Testis (tissue), 5 donors: ENCODE measurements around the gene BTN1A1. TPM values are rescaled to one million over a fixed set of nuclear protein-coding genes. Genes with fewer than 3 reads are reported as not detected.

Source experiments
- DNase-seq: peaks from one replicate; pipeline ENCODE4 v3.0.0-alpha.2; 2019
- H3K27ac ChIP-seq, 2 donors: fragments of 200-600 bp; sonication (generic); one replicate each; pipeline ENCODE4 v1.5.1; 2019
- H3K27me3 ChIP-seq: fragments of 200-600 bp; sonication (generic); one replicate; pipeline ENCODE4 v1.5.1; 2019
- H3K36me3 ChIP-seq: fragments of 200-600 bp; sonication (generic); one replicate; pipeline ENCODE4 v1.5.1; 2017; ENCODE audit warnings: low read depth; ENCODE audit errors: missing control alignments
- H3K4me1 ChIP-seq: fragments of 200-600 bp; sonication (generic); one replicate; pipeline ENCODE4 v1.5.1; 2019
- H3K4me3 ChIP-seq, 2 donors: fragments of 200-600 bp; sonication (generic); one replicate each; pipeline ENCODE4 v1.5.1; 2017 to 2019
- H3K9me3 ChIP-seq: fragments of 200-600 bp; sonication (generic); one replicate; pipeline ENCODE4 v1.5.1; 2017
- POLR2A ChIP-seq: fragments of 450-650 bp; IDR thresholded peaks from one replicate; pipeline ENCODE4 v1.6.1; 2017; ENCODE audit warnings: antibody characterized with exemption, mild to moderate bottlenecking, moderate library complexity
- WGBS, 2 donors: methylation state at CpG; one replicate each; pipeline ENCODE4 v1.1.5; 2018; 5-methylcytosine and 5-hydroxymethylcytosine counted together
- intact Hi-C: fragments of 100-400 bp; cut with DNase I; formaldehyde crosslinking; loops from one replicate; pipeline ENCODE4 v1.15.1; 2023; ENCODE audit warnings: low total_unique reads
- long read RNA-seq, 2 donors: transcript quantifications; one replicate each; lab custom pipeline, GENCODE V29; 2026
- polyA plus RNA-seq: library from polyadenylated mRNA; stranded (reverse); fragments of 350-450 nt; fragmentation: Illumina TruSeq; extraction: RNeasy Lipid Tissue Mini Kit (QIAGEN cat#74804); gene quantifications from one replicate; pipeline ENCODE4 v1.2.3, GENCODE V29; 2014; ENCODE audit warnings: low read depth, low replicate concordance; ENCODE audit not compliant: insufficient read depth
- total RNA-seq, 2 donors: library from RNA; depleted of rRNA; stranded (reverse); fragments of >200 nt; gene quantifications; one replicate each; pipeline ENCODE4 v1.2.3, GENCODE V29; 2016
- TF ChIP-seq, protein P1 (sequence below), 3 experiments: fragments of 450-650 bp in 2 of 3; fragments of 200-600 bp in 1 of 3; sonication (generic) in 1 of 3; IDR thresholded peaks; one replicate each; pipeline ENCODE4 v1.5.1; 2016 to 2019; ENCODE audit warnings: antibody characterized with exemption in 3 of 3, mild to moderate bottlenecking in 2 of 3, moderate library complexity in 1 of 3

The BTN1A1 gene, protein sequence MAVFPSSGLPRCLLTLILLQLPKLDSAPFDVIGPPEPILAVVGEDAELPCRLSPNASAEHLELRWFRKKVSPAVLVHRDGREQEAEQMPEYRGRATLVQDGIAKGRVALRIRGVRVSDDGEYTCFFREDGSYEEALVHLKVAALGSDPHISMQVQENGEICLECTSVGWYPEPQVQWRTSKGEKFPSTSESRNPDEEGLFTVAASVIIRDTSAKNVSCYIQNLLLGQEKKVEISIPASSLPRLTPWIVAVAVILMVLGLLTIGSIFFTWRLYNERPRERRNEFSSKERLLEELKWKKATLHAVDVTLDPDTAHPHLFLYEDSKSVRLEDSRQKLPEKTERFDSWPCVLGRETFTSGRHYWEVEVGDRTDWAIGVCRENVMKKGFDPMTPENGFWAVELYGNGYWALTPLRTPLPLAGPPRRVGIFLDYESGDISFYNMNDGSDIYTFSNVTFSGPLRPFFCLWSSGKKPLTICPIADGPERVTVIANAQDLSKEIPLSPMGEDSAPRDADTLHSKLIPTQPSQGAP
- under 1 TPM; 0.31 TPM for total RNA-seq
- 0.30 TPM for polyA plus RNA-seq
- long read RNA-seq, donor 1, result 0 reads
- long read RNA-seq, donor 2, result 0 reads

DNA sequence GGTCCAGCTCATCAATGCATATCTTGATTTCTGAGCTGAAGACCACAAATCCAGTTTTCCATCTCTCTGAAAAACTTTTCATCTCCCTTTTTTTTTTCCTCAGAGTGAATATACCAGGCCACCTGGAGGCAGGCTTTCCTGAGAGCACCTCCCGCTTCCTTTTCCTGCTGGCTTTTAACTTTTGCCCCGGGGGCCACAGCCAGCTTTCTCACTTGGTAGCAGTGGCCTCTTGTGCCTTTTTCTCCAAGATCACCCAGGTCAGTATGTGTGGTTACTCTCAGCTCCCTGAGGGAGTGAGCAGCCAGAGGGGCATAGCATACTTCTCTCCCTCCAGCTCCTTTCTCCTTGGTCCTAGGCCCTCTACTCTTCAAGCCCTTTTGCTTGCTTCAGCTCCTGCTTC lies at the start of gene BTN1A1:
Gene BTN1A1 (plus strand): TSS at position 202 of the 400 bp plus-strand sequence. CDS start 984 bp downstream, outside the sequence.
- H3K4me3 ChIP-seq, result no peak within 1 kb of the TSS
- TF ChIP-seq, protein P1, sequence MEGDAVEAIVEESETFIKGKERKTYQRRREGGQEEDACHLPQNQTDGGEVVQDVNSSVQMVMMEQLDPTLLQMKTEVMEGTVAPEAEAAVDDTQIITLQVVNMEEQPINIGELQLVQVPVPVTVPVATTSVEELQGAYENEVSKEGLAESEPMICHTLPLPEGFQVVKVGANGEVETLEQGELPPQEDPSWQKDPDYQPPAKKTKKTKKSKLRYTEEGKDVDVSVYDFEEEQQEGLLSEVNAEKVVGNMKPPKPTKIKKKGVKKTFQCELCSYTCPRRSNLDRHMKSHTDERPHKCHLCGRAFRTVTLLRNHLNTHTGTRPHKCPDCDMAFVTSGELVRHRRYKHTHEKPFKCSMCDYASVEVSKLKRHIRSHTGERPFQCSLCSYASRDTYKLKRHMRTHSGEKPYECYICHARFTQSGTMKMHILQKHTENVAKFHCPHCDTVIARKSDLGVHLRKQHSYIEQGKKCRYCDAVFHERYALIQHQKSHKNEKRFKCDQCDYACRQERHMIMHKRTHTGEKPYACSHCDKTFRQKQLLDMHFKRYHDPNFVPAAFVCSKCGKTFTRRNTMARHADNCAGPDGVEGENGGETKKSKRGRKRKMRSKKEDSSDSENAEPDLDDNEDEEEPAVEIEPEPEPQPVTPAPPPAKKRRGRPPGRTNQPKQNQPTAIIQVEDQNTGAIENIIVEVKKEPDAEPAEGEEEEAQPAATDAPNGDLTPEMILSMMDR (IDR thresholded peaks at IDR 0.05), result no peak
- H3K4me1 ChIP-seq, result no peaks in the 10 kb centered on the region
- intact Hi-C loops, result no loop called here
- H3K27me3 ChIP-seq, result no peaks in the 10 kb centered on the region
- H3K9me3 ChIP-seq, result no peaks in the 10 kb centered on the region
- DNase-seq, result no peak
- no peaks in the 10 kb centered on the region for H3K36me3 ChIP-seq
- 63% methylated on average over 2 of the region's 2 CpGs for WGBS, 2 donors
- H3K27ac ChIP-seq, result no peak within 1 kb of the TSS

DNA sequence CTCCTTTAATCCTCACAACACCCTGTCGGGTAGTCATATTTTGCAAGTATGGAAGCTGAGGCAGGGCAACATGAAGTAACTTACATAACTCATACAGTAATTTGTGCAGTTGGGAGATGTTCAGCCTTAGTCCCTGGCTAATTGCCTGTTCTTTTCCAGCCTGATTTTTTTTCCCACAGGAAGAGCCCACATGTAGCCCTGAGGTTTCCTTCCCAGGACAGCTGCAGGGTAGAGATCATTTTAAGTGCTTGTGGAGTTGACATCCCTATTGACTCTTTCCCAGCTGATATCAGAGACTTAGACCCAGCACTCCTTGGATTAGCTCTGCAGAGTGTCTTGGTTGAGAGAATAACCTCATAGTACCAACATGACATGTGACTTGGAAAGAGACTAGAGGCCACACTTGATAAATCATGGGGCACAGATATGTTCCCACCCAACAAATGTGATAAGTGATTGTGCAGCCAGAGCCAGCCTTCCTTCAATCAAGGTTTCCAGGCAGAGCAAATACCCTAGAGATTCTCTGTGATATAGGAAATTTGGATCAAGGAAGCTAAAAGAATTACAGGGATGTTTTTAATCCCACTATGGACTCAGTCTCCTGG lies 47.4 kb upstream of the BTN1A1 start:
- intact Hi-C loops, result no loop called here
- no peaks in the 10 kb centered on the region for H3K27me3 ChIP-seq

DNA sequence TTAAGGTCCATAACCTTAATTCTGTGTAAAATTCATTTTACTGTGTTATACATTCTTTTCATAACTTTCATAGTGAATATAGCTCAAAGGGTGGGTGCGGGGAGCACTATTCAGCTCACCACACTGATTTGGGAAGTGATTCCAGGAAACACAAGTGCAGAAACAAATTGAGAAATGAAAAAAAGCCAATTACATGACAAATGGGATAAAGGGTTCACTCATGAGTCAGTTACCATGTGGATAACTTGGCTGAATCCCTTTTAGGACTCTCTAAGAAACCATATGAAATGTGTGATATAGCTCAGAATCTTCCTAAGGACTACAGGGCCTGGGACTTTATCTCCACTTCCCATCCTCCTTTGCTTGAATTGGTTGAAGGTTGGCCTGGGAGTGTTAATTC lies 45.5 kb upstream of the BTN1A1 start:
- WGBS, 2 donors, result 87 to 97% methylated on average over 1 of the region's 1 CpG
- TF ChIP-seq, protein P1 (IDR thresholded peaks at IDR 0.05), result no peak
- no peaks in the 10 kb centered on the region for H3K9me3 ChIP-seq
- H3K27ac ChIP-seq, result no peak overlapping the region
- DNase-seq, result no peak
- H3K36me3 ChIP-seq, result no peaks in the 10 kb centered on the region
- intact Hi-C loops, result no loop called here
- H3K27me3 ChIP-seq, result no peaks in the 10 kb centered on the region
- H3K4me3 ChIP-seq, result no peak overlapping the region
- H3K4me1 ChIP-seq, result peaks cover 14% of the 10 kb centered on the region

More for the DNA sequence above, 47.4 kb upstream of the BTN1A1 start:
- Histone ChIP-seq H3K27ac (no peak overlapping the region), H3K36me3 (no peaks in the 10 kb centered on the region), H3K4me3 (no peak overlapping the region), H3K9me3 (no peaks in the 10 kb centered on the region), H3K4me1 (peaks cover 3% of the 10 kb centered on the region)
- 50 to 71% methylated on average over 1 of the region's 1 CpG for WGBS, 2 donors
- TF ChIP-seq, protein P1 (IDR thresholded peaks at IDR 0.05), result no peak
- TF ChIP-seq POLR2A, result no peak
- no peak for DNase-seq

DNA sequence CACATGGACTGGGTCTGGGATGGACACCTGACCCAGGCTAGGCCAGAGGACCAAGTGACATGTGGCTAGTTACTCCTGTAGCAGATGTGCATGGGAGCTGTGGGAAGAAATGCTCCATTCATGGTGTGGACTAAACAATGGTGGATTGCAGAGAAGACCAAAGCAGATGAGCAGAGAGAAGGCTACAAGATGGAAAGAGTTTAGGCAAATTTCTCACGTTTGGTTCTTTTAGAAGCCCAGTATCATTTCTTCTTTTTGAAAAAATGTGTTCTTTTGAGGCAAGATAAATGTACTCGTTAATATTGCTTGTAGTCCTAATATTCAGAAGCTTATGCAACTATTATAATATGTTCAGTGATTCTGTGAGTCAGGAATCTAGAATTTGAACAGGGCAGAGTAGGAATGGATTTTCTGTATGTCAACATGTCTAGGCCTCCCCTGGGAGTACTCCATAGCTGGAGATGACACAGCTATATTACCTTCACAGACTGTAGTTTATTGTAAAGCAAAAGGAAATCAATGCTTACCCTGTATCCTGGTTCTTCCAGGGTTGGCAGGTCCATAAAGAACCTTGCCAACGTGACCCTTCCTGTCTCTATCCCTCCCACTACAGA lies 44.6 kb upstream of the BTN1A1 start:
- Histone ChIP-seq H3K9me3 (no peaks in the 10 kb centered on the region), H3K27me3 (no peaks in the 10 kb centered on the region), H3K4me3 (no peak overlapping the region), H3K36me3 (no peaks in the 10 kb centered on the region), H3K27ac (no peak overlapping the region), H3K4me1 (peaks cover 22% of the 10 kb centered on the region)
- TF ChIP-seq, protein P1 (IDR thresholded peaks at IDR 0.05), result no peak
- no peak for TF ChIP-seq POLR2A
- intact Hi-C loops, result no loop called here
- WGBS, 2 donors, result 83 to 89% methylated on average over 3 of the region's 3 CpGs
- DNase-seq, result no peak
